Retinal pigment epithelial cell (primary cell): ENCODE results near the gene RNPEPL1.

Source experiments
- DNase-seq: peaks from one replicate; pipeline ENCODE4 v3.0.0-alpha.2; 2010; ENCODE audit warnings: low read depth
- H3K4me3 ChIP-seq: 2 replicates; pipeline ENCODE4 v1.5.1; 2011; ENCODE audit warnings: mild to moderate bottlenecking, low read length, control low read depth, moderate library complexity
- TF ChIP-seq, protein P1 (sequence below): conservative IDR thresholded peaks from 2 replicates; pipeline ENCODE4 v1.5.1; 2011; ENCODE audit warnings: low read depth, low read length, control low read depth, inconsistent platforms

Gene RNPEPL1

GRCh38 chr2:240600451-240600961 is 32.2 kb downstream of the RNPEPL1 start:
- no peak overlapping the region for H3K4me3 ChIP-seq
- no peak for DNase-seq
- TF ChIP-seq, protein P1, sequence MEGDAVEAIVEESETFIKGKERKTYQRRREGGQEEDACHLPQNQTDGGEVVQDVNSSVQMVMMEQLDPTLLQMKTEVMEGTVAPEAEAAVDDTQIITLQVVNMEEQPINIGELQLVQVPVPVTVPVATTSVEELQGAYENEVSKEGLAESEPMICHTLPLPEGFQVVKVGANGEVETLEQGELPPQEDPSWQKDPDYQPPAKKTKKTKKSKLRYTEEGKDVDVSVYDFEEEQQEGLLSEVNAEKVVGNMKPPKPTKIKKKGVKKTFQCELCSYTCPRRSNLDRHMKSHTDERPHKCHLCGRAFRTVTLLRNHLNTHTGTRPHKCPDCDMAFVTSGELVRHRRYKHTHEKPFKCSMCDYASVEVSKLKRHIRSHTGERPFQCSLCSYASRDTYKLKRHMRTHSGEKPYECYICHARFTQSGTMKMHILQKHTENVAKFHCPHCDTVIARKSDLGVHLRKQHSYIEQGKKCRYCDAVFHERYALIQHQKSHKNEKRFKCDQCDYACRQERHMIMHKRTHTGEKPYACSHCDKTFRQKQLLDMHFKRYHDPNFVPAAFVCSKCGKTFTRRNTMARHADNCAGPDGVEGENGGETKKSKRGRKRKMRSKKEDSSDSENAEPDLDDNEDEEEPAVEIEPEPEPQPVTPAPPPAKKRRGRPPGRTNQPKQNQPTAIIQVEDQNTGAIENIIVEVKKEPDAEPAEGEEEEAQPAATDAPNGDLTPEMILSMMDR = no peak

DNA sequence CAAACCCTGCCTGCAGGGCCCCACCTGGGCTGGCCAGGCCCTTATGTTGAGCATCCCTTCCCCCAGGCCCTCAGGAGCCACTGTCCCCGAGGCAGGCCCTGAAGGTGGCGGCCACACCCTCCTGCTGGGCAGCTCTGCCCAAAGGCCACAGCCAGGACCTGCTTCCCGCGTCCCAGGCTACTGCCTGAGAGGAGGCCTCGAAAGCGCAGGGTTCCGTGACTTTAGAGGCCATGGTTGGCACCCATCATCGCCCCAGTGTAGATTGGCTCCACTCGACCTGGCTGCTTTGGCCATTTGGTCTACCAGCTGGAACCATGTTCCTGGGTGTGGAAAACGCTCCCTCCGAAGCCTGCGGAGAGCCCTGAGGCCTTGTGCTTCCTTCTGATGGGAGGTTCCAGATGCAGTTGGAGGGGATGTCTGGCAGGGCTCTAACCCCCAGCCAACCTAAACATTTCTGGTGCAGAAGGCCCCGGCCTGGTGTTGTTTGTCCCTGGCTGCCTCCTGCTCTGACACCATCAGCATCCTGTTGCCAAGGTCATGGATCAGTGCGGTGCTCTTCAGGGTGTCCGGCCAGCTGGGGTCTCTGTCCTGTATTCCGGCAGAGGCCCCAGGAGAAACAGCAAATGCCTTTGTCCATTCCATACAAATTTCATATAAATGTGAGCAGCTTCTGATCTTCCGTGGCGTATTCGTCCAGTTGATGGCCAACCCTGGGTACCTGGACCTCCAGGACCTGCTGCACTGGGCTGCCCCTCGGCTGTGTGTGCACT is 33.0 kb downstream of the RNPEPL1 start:
- H3K4me3 ChIP-seq = no peak overlapping the region
- TF ChIP-seq, protein P1 = no peak
- DNase-seq = no peak

- no peak overlapping the region for H3K4me3 ChIP-seq
- TF ChIP-seq, protein P1 = no peak
- no peak for DNase-seq
Measured at GRCh38 chr2:240601831-240602160, 33.5 kb downstream of the RNPEPL1 start.

DNA sequence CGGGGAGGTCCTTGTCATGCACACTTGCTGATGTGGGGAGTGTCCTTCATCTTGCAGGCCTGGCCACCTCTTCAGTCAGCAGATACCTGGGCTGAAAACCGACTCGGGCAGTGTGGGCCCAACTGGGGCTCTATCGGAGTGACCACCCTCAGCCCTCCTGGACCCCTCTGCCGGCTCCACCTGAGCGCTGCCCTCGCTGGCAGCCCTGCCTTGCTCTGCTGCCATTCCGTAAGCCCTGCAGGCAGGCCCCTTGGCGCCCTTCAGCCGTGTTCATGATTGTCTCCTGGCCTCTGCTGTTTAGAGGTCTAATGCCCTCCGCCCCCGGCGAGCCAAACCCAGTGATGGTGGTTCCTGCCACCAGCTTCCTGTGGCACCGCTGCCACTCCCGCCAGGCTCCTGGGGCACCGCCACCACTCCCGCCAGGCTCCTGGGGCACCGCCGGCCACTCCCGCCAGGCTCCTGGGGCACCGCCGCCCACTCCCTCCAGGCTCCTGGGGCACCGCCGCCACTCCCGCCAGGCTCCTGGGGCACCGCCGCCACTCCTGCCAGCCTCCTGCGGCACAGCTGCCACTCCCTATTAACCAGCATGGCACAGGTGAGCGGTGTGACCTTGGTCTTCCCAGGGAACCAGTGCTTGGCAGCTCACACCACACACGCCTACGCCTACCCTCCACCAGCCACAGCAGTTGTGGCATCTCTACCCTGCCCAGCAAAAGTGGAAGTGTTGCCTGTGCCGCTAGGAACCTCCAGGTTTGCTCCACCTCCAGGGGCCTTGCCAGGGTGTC is 34.2 kb downstream of the RNPEPL1 start:
- TF ChIP-seq, protein P1 = no peak
- no peak for DNase-seq
- no peak overlapping the region for H3K4me3 ChIP-seq

- DNase-seq = no peak
- H3K4me3 ChIP-seq = no peak overlapping the region
- TF ChIP-seq, protein P1 = no peak
Measured at GRCh38 chr2:240603081-240603835, 35.0 kb downstream of the RNPEPL1 start.

DNA sequence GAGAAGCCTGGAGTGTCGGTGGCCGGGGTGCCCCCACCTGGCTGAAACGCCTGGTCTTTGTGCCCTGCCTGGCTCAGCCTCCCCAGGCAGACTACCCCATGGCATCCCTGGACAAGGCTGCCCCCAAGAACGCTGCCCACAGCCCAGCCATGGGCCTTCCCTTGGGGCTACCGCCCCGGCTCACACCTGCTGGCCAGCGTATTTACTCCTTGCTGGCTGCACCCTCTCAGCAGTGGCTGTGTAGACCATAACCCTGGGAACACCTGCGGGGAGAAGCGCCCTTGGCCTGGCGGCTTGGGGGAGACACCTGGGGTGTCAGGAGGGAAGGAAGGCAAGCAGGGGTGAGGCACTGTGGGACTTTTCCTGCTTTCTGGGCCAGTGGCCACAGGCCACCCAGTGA is 35.6 kb downstream of the RNPEPL1 start:
- H3K4me3 ChIP-seq = no peak overlapping the region
- TF ChIP-seq, protein P1 = no peak
- DNase-seq = no peak
